Activated CD8-positive, alpha-beta T cell treated with anti-CD3 and anti-CD28 coated beads for 36 hours (primary cell): ENCODE measurements around the gene DNAH3. TPM values are rescaled to one million over a fixed set of nuclear protein-coding genes. Genes with fewer than 3 reads are reported as not detected.
A peak's percentile ranks its signal among the peaks of the same experiment; 100 is the strongest.

ENCODE experiments used
- ATAC-seq: fragments of 200-7000 bp; cut with Tn5 transposase; one replicate; pipeline ENCODE4 v1.10.0; 2021; ENCODE audit warnings: mild to moderate bottlenecking, moderate library complexity
- CTCF ChIA-PET: fragments of 350-600 bp; sonication (Branson Sonifier 250); formaldehyde crosslinking; loops from one replicate; lab custom pipeline; 2021; ENCODE audit warnings: antibody characterized with exemption; lab: Charles Lee
- POLR2A ChIA-PET: fragments of 350-600 bp; sonication (Branson Sonifier 250); formaldehyde crosslinking; loops from one replicate; lab custom pipeline; 2021; ENCODE audit warnings: antibody characterized with exemption; lab: Charles Lee
- DNase-seq: peaks from one replicate; pipeline ENCODE4 v3.0.0-alpha.2; 2020
- H3K27ac Mint-ChIP-seq: one replicate; pipeline ENCODE4 v1.8.0; 2021; ENCODE audit warnings: mild to moderate bottlenecking, mixed read lengths
- H3K27me3 Mint-ChIP-seq: one replicate; pipeline ENCODE4 v1.8.0; 2021; ENCODE audit warnings: mixed read lengths
- H3K36me3 Mint-ChIP-seq: one replicate; pipeline ENCODE4 v1.8.0; 2021; ENCODE audit warnings: low read depth, mixed read lengths
- H3K4me1 Mint-ChIP-seq: one replicate; pipeline ENCODE4 v1.8.0; 2021; ENCODE audit warnings: low read depth, mixed read lengths
- H3K4me3 Mint-ChIP-seq: one replicate; pipeline ENCODE4 v1.8.0; 2021; ENCODE audit warnings: mild to moderate bottlenecking, moderate library complexity, mixed read lengths
- H3K9me3 Mint-ChIP-seq: one replicate; pipeline ENCODE4 v1.8.0; 2021; ENCODE audit warnings: mixed read lengths
- intact Hi-C: fragments of 100-400 bp; cut with micrococcal nuclease; formaldehyde crosslinking; loops from one replicate; pipeline ENCODE4 v1.10.0; 2022
- total RNA-seq, 2 experiments: library from RNA; stranded (reverse); gene quantifications; one replicate each; pipeline ENCODE4 v1.2.3, GENCODE V29; 2021
- TF ChIP-seq, protein P1 (sequence below): fragments of 200-600 bp; IDR thresholded peaks from one replicate; pipeline ENCODE4 v1.8.0; 2022; ENCODE audit warnings: antibody characterized with exemption, mild to moderate bottlenecking

Gene DNAH3
- total RNA-seq, 2 experiments from 2014 or later, result 0.02 TPM; not detected in 1

DNA sequence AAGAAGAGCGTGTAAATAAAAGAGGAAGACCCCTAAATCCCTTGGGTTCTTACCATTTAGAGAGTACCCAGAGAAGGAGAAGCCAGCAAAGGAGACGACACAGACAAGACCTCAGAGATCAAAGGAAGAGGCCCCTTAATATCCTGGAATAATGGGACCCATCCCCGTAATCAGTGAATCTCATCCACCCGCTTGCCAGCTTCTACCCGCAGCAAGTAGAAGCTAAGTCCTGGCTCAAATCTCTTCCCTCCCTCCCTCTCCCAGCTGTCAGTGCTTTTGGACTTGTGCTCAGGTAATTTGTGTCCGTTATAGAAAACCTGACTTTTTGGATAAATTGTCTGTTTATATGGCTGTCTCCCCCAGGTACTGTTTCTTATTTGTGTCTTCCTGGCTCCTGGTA is 248.2 kb downstream of the DNAH3 start:
- POLR2A ChIA-PET, result interaction anchor here (0.6 to 1.6 kb wide), 6 partner anchors 9 to 45 kb away, joined by 3 to 6 read pairs (median 4); no protein-coding TSS in a partner anchor
- H3K4me3 Mint-ChIP-seq, result peak overlapping the region; percentile 93
- DNase-seq, result no peak
- H3K9me3 Mint-ChIP-seq, result no peaks in the 10 kb centered on the region
- peaks cover 73% of the 10 kb centered on the region for H3K4me1 Mint-ChIP-seq
- no peak for ATAC-seq
- H3K36me3 Mint-ChIP-seq, result peaks cover 51% of the 10 kb centered on the region
- intact Hi-C loops, result no loop called here
- TF ChIP-seq, protein P1, sequence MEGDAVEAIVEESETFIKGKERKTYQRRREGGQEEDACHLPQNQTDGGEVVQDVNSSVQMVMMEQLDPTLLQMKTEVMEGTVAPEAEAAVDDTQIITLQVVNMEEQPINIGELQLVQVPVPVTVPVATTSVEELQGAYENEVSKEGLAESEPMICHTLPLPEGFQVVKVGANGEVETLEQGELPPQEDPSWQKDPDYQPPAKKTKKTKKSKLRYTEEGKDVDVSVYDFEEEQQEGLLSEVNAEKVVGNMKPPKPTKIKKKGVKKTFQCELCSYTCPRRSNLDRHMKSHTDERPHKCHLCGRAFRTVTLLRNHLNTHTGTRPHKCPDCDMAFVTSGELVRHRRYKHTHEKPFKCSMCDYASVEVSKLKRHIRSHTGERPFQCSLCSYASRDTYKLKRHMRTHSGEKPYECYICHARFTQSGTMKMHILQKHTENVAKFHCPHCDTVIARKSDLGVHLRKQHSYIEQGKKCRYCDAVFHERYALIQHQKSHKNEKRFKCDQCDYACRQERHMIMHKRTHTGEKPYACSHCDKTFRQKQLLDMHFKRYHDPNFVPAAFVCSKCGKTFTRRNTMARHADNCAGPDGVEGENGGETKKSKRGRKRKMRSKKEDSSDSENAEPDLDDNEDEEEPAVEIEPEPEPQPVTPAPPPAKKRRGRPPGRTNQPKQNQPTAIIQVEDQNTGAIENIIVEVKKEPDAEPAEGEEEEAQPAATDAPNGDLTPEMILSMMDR, result no peak
- peak overlapping the region; percentile 98 for H3K27ac Mint-ChIP-seq
- CTCF ChIA-PET, result interaction anchor here (1.0 to 1.1 kb wide), 3 partner anchors 9 to 52 kb away, joined by 3 to 5 read pairs (median 4); no protein-coding TSS in a partner anchor
- H3K27me3 Mint-ChIP-seq, result no peaks in the 10 kb centered on the region

GRCh38 chr16:20901436-20902112 is 249.1 kb downstream of the DNAH3 start:
- POLR2A ChIA-PET, result interaction anchor here (0.9 to 3.2 kb wide), 4 partner anchors 8 to 36 kb away, joined by 3 to 14 read pairs (median 8); no protein-coding TSS in a partner anchor
- intact Hi-C loops, result no loop called here
- Mint-ChIP-seq H3K9me3 (no peaks in the 10 kb centered on the region), H3K27me3 (no peaks in the 10 kb centered on the region), H3K27ac (peak overlapping the region; percentile 98), H3K36me3 (peaks cover 55% of the 10 kb centered on the region), H3K4me1 (peaks cover 78% of the 10 kb centered on the region), H3K4me3 (peak overlapping the region; percentile 93)
- ATAC-seq, result no peak
- peak; percentile 53 for DNase-seq
- TF ChIP-seq, protein P1, result no peak
- CTCF ChIA-PET, result interaction anchor here (1.0 to 1.1 kb wide), 2 partner anchors 9 to 26 kb away, joined by 3 to 4 read pairs; no protein-coding TSS in a partner anchor

DNA sequence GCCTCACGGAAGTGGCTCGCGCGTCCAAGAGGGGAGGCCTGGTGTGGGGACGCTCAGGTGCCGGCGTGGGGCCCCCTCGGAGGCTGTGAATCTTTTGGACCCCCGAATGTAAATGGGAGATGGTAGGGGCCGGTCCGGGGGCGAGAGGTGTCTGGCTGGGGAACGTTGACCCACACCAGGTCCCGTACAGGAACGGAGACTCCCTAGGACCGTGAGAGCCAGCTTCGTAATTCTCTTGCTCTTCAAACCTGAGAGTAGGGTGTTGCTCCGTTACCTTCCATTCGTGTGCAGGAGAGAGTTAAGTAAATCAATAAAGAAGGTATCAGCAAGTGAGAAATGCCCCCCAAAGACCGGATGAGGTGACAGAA is 249.6 kb downstream of the DNAH3 start:
- Mint-ChIP-seq H3K9me3 (no peaks in the 10 kb centered on the region), H3K27ac (peak overlapping the region; percentile 98), H3K4me3 (peak overlapping the region; percentile 93), H3K27me3 (no peaks in the 10 kb centered on the region), H3K36me3 (peaks cover 49% of the 10 kb centered on the region), H3K4me1 (peaks cover 73% of the 10 kb centered on the region)
- POLR2A ChIA-PET, result interaction anchor here (0.9 to 3.2 kb wide), 9 partner anchors 8 to 95 kb away, joined by 3 to 14 read pairs (median 4); no protein-coding TSS in a partner anchor
- DNase-seq, result no peak
- intact Hi-C loops, result no loop called here
- TF ChIP-seq, protein P1, result no peak
- CTCF ChIA-PET, result interaction anchor here (0.7 to 1.4 kb wide), 4 partner anchors 10 to 48 kb away, joined by 3 to 5 read pairs (median 3); no protein-coding TSS in a partner anchor
- peak; percentile 3 for ATAC-seq

- ATAC-seq, result peak; percentile 82
Measured at GRCh38 chr16:20900299-20901067, 250.2 kb downstream of the DNAH3 start, which contains the start of the genes DCUN1D3 and LYRM1. Gene DCUN1D3, minus strand, starts transcription at chr16:20900358. Its CDS starts 37,820 bp downstream, at chr16:20862538. Gene LYRM1, plus strand, starts transcription at chr16:20900771. Its CDS starts 14,785 bp downstream, at chr16:20915556.

More at GRCh38 chr16:20900299-20901067, 250.2 kb downstream of the DNAH3 start, which contains the start of the genes DCUN1D3 and LYRM1:
- DNase-seq, result peak; percentile 95
- Mint-ChIP-seq H3K36me3 (peaks cover 50% of the 10 kb centered on the region), H3K9me3 (no peaks in the 10 kb centered on the region), H3K27ac (peak within 1 kb of the TSS; percentile 98), H3K4me3 (peak within 1 kb of the TSS; percentile 93), H3K4me1 (peaks cover 70% of the 10 kb centered on the region), H3K27me3 (no peaks in the 10 kb centered on the region)
- ChIA-PET POLR2A (interaction anchor here (0.9 to 3.2 kb wide), 12 partner anchors 9 to 95 kb away, joined by 3 to 14 read pairs (median 4); no protein-coding TSS in a partner anchor), CTCF (interaction anchor here (0.7 to 3.6 kb wide), 7 partner anchors 11 to 51 kb away, joined by 3 to 25 read pairs (median 3); no protein-coding TSS in a partner anchor)
- intact Hi-C loops, result no loop called here
- TF ChIP-seq, protein P1, result no peak
